Neural cell (in vitro differentiated cells): ENCODE measurements around the gene SERINC2. TPM values are rescaled to one million over a fixed set of nuclear protein-coding genes. Genes with fewer than 3 reads are reported as not detected.

Experiments
- H2AFZ ChIP-seq: fragments of 200-600, 300-800 bp; sonication (generic), shearing (Covaris generic); 2 replicates; pipeline ENCODE4 v1.6.0; 2014; ENCODE audit warnings: low read depth, mild to moderate bottlenecking, antibody characterized with exemption, low read length, moderate library complexity
- H3F3A ChIP-seq: fragments of 200-600 bp; shearing (Covaris generic); 2 replicates; pipeline ENCODE4 v1.6.1; 2016; ENCODE audit warnings: mild to moderate bottlenecking, moderate library complexity, mixed read lengths, antibody characterized with exemption, low read length; ENCODE audit not compliant: insufficient read depth, poor library complexity, severe bottlenecking
- H3K27ac ChIP-seq: fragments of 200-600, 300-800 bp; sonication (generic), shearing (Covaris generic); 2 replicates; pipeline ENCODE4 v1.5.1; 2014; ENCODE audit warnings: mild to moderate bottlenecking, low read length, moderate library complexity
- H3K27me3 ChIP-seq: fragments of 300-800, 200-600 bp; sonication (generic), shearing (Covaris generic); 2 replicates; pipeline ENCODE4 v1.6.0; 2014; ENCODE audit warnings: mild to moderate bottlenecking, low read depth, low read length, moderate library complexity; ENCODE audit not compliant: insufficient read depth
- H3K36me3 ChIP-seq: fragments of 300-800, 200-600 bp; sonication (generic), shearing (Covaris generic); 2 replicates; pipeline ENCODE4 v1.5.1; 2014; ENCODE audit warnings: mild to moderate bottlenecking, antibody characterized with exemption, low read length, moderate library complexity; ENCODE audit not compliant: insufficient read depth
- H3K4me2 ChIP-seq: fragments of 300-800, 200-600 bp; sonication (generic), shearing (Covaris generic); 2 replicates; pipeline ENCODE4 v1.6.0; 2014; ENCODE audit warnings: mild to moderate bottlenecking, low read length
- H3K4me3 ChIP-seq: fragments of 300-800, 200-600 bp; sonication (generic), shearing (Covaris generic); 2 replicates; pipeline ENCODE4 v1.5.1; 2014; ENCODE audit warnings: mild to moderate bottlenecking, low read length, moderate library complexity
- H3K79me2 ChIP-seq: fragments of 200-600 bp; shearing (Covaris generic); replicated peaks from 2 replicates; pipeline ENCODE4 v1.6.0; 2014; ENCODE audit warnings: mild to moderate bottlenecking, low read length, moderate library complexity; ENCODE audit not compliant: insufficient read depth
- H3K9ac ChIP-seq: fragments of 300-800, 200-600 bp; sonication (generic), shearing (Covaris generic); 2 replicates; pipeline ENCODE4 v1.6.1; 2016; ENCODE audit warnings: mild to moderate bottlenecking, low read length, mixed read lengths
- H3K9me2 ChIP-seq: fragments of 200-600 bp; shearing (Covaris generic); 2 replicates; pipeline ENCODE4 v1.6.1; 2016; ENCODE audit warnings: mild to moderate bottlenecking, low read length, mixed read lengths; ENCODE audit not compliant: insufficient read depth
- H3K9me3 ChIP-seq: fragments of 200-600, 300-800 bp; sonication (generic), shearing (Covaris generic); 2 replicates; pipeline ENCODE4 v1.6.1; 2016; ENCODE audit warnings: mild to moderate bottlenecking, mixed run types, low read length, moderate library complexity, mixed read lengths
- H4K20me1 ChIP-seq: fragments of 200-600 bp; shearing (Covaris generic); 2 replicates; pipeline ENCODE4 v1.6.1; 2016; ENCODE audit warnings: mild to moderate bottlenecking, mixed run types; ENCODE audit not compliant: insufficient read depth
- EP300 ChIP-seq: fragments of 450-650 bp; conservative IDR thresholded peaks from 2 replicates; pipeline ENCODE4 v1.6.1; 2014; ENCODE audit warnings: antibody characterized with exemption, mild to moderate bottlenecking, moderate library complexity; ENCODE audit not compliant: poor library complexity, severe bottlenecking
- EZH2 ChIP-seq: fragments of 200-600, 300-800 bp; shearing (Covaris generic), sonication (generic); IDR thresholded peaks from 2 replicates; pipeline ENCODE4 v1.6.1; 2014; ENCODE audit warnings: antibody characterized with exemption, low read length, borderline replicate concordance, mild to moderate bottlenecking; ENCODE audit not compliant: insufficient read depth, poor library complexity, severe bottlenecking
- MXI1 ChIP-seq: fragments of 450-650 bp; conservative IDR thresholded peaks from 2 replicates; pipeline ENCODE4 v1.6.1; 2014; ENCODE audit warnings: antibody characterized with exemption, mild to moderate bottlenecking; ENCODE audit not compliant: poor library complexity, severe bottlenecking
- POLR2AphosphoS5 ChIP-seq: IDR thresholded peaks from 2 replicates; pipeline ENCODE4 v1.6.1; 2012
- RAD21 ChIP-seq: fragments of 450-650 bp; conservative IDR thresholded peaks from 2 replicates; pipeline ENCODE4 v1.6.1; 2014; ENCODE audit warnings: antibody characterized with exemption, mild to moderate bottlenecking, moderate library complexity
- SMC3 ChIP-seq: fragments of 450-650 bp; conservative IDR thresholded peaks from 2 replicates; pipeline ENCODE4 v1.6.1; 2014; ENCODE audit warnings: antibody characterized with exemption, mild to moderate bottlenecking, moderate library complexity; ENCODE audit not compliant: poor library complexity
- TAF1 ChIP-seq: IDR thresholded peaks from 2 replicates; pipeline ENCODE4 v1.6.1; 2012; ENCODE audit warnings: low read depth
- polyA minus RNA-seq: library from RNA; depleted of rRNA, polyadenylated mRNA; stranded (reverse); fragments of >200 nt; gene quantifications from 2 replicates; pipeline ENCODE4 v1.2.3, GENCODE V29; 2014
- polyA plus RNA-seq: library from polyadenylated mRNA; depleted of rRNA; stranded (reverse); fragments of >200 nt; gene quantifications from 2 replicates; pipeline ENCODE4 v1.2.3, GENCODE V29; 2014
- TF ChIP-seq, protein P1 (sequence below): IDR thresholded peaks from 2 replicates; pipeline ENCODE4 v1.6.1; 2012; ENCODE audit warnings: borderline replicate concordance
- TF ChIP-seq, protein P2 (sequence below): fragments of 450-650 bp; IDR thresholded peaks from 2 replicates; pipeline ENCODE4 v1.5.1; 2014; ENCODE audit warnings: antibody characterized with exemption, mild to moderate bottlenecking, moderate library complexity; ENCODE audit not compliant: poor library complexity, severe bottlenecking

SERINC2 gene
- polyA plus RNA-seq (8.6 and 16.4 TPM in 2 replicates), polyA minus RNA-seq (8.5 and 9.7 TPM in 2 replicates)

DNA sequence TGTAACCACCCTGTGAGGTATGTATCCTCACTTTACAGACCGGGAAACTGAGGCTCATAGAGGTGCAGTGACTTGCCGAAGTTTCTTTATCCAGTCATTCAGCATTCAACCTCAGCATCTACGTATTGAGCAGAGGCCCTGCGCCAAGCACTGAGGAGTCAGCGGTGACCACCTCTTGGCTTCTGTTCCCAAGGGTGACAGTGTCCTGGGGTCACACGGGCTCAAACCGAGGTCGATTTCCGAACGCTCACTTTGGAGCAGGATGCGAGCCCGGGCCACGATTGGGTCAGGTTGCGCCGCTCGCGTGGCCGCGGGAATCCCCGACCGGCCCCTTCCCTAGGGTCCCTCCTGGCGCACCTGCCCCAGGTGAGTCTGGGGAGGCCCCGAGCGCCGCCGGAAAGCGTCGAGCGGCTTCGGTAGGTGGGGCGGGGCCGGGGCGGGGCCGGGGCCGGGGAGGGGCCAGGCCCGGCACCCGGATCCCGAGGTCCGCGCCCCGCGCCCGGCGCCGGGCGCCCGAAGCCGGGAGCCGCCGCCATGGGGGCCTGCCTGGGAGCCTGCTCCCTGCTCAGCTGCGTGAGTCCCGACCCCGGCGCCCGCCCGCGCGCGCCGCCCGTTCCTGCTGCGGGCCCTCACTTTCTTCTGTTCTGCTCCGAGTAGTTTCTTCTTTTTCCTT, at the start of gene SERINC2:
SERINC2 (plus strand) TSS at position 482 of the 673 bp plus-strand sequence; CDS start at position 535, 53 bp downstream.
- Histone ChIP-seq H3K4me3 (peak within 1 kb of the TSS; percentile 95), H3K27me3 (no peaks in the 10 kb centered on the region), H3K9ac (peak within 1 kb of the TSS; percentile 100), H3K27ac (peak within 1 kb of the TSS; percentile 99), H3K4me2 (peak within 1 kb of the TSS; percentile 84), H3F3A (peaks cover 8% of the 10 kb centered on the region), H4K20me1 (no peaks in the 10 kb centered on the region), H3K79me2 (peaks cover 27% of the 10 kb centered on the region), H3K9me3 (no peaks in the 10 kb centered on the region), H3K9me2 (no peaks in the 10 kb centered on the region), H2AFZ (peak within 1 kb of the TSS; percentile 74), H3K36me3 (no peaks in the 10 kb centered on the region)
- TF ChIP-seq EP300 (no peak), RAD21 (no peak), EZH2 (no peak), TAF1 (no peak), POLR2AphosphoS5 (peak; percentile 62)

DNA sequence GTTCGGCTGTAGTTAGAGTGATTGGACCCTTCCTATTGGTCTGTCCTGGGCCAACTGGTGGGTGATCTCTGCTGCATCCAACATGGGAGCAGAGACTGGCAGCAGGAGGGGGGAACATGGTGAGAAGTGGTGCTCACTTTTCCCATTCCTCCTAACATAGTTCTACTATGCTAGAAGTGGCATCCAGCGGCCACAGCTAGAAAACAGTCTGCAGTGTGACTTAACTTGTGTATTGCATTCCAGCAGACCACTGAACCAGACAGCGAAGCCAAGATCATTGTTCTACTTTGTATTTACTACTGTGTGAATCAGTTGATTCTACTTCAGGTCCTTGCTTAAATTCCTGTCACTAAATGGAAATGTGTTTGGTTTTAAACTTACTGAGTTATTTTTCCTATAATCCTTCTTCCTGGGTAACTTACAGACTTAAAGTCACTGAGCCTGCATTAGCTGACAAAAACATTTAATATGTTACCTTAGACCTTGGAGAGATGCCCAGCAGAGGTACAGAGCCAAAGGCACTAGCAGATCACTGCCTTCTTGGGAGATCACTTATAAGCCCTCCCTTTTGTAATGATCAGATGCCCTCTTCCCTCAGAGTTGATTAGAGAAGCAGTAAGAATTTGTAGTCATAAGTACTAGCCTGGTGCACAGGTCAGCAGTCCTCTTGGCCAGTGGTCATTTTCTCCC, 48.3 kb upstream of the SERINC2 start:
- no peaks in the 10 kb centered on the region for H3K36me3 ChIP-seq
- no peaks in the 10 kb centered on the region for H3K9me2 ChIP-seq
- H3K79me2 ChIP-seq, result no peaks in the 10 kb centered on the region
- no peak overlapping the region for H3K4me3 ChIP-seq
- no peaks in the 10 kb centered on the region for H4K20me1 ChIP-seq
- H3K4me2 ChIP-seq, result no peak overlapping the region
- no peak overlapping the region for H3K9ac ChIP-seq
- no peaks in the 10 kb centered on the region for H3F3A ChIP-seq
- H3K9me3 ChIP-seq, result no peaks in the 10 kb centered on the region
- no peak overlapping the region for H3K27ac ChIP-seq
- TF ChIP-seq RAD21, result no peak
- no peak for TF ChIP-seq SMC3
- no peak for TF ChIP-seq EP300
- TF ChIP-seq POLR2AphosphoS5, result no peak
- no peak for TF ChIP-seq TAF1
- TF ChIP-seq, protein P1, sequence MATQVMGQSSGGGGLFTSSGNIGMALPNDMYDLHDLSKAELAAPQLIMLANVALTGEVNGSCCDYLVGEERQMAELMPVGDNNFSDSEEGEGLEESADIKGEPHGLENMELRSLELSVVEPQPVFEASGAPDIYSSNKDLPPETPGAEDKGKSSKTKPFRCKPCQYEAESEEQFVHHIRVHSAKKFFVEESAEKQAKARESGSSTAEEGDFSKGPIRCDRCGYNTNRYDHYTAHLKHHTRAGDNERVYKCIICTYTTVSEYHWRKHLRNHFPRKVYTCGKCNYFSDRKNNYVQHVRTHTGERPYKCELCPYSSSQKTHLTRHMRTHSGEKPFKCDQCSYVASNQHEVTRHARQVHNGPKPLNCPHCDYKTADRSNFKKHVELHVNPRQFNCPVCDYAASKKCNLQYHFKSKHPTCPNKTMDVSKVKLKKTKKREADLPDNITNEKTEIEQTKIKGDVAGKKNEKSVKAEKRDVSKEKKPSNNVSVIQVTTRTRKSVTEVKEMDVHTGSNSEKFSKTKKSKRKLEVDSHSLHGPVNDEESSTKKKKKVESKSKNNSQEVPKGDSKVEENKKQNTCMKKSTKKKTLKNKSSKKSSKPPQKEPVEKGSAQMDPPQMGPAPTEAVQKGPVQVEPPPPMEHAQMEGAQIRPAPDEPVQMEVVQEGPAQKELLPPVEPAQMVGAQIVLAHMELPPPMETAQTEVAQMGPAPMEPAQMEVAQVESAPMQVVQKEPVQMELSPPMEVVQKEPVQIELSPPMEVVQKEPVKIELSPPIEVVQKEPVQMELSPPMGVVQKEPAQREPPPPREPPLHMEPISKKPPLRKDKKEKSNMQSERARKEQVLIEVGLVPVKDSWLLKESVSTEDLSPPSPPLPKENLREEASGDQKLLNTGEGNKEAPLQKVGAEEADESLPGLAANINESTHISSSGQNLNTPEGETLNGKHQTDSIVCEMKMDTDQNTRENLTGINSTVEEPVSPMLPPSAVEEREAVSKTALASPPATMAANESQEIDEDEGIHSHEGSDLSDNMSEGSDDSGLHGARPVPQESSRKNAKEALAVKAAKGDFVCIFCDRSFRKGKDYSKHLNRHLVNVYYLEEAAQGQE, result no peak
- no peak for TF ChIP-seq EZH2
- TF ChIP-seq MXI1, result no peak
- TF ChIP-seq, protein P2, sequence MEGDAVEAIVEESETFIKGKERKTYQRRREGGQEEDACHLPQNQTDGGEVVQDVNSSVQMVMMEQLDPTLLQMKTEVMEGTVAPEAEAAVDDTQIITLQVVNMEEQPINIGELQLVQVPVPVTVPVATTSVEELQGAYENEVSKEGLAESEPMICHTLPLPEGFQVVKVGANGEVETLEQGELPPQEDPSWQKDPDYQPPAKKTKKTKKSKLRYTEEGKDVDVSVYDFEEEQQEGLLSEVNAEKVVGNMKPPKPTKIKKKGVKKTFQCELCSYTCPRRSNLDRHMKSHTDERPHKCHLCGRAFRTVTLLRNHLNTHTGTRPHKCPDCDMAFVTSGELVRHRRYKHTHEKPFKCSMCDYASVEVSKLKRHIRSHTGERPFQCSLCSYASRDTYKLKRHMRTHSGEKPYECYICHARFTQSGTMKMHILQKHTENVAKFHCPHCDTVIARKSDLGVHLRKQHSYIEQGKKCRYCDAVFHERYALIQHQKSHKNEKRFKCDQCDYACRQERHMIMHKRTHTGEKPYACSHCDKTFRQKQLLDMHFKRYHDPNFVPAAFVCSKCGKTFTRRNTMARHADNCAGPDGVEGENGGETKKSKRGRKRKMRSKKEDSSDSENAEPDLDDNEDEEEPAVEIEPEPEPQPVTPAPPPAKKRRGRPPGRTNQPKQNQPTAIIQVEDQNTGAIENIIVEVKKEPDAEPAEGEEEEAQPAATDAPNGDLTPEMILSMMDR, result no peak
- no peaks in the 10 kb centered on the region for H3K27me3 ChIP-seq
- H2AFZ ChIP-seq, result no peak overlapping the region
